NCI-H2107 treated with DMSO at 0.1 percent for 48 hours (cell line): ENCODE data around the gene RELN.

Experiments
- DNase-seq: peaks from one replicate; lab custom pipeline; 2025; ENCODE audit not compliant: unreplicated experiment; lab: John Stamatoyannopoulos, UW

The RELN gene

DNA sequence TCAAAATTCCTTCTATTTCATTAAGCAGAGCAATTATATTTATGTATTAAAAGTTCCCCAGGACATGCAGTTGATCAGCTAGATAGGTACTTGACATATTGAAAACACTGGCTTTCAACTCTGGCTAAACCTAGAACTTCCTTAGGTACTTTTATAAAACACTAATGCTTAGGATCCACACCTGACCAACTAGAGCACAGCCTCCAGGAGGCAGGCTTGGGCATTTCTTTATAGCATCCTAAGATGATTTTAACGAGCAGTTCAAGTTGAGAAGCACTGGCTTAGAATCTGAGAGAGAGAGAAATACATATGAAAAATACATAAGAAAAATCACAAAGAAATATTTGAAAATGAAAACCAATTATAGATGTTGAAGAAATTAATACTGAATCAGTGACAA, 564.3 kb downstream of the RELN start:
- DNase-seq: no peak

DNA sequence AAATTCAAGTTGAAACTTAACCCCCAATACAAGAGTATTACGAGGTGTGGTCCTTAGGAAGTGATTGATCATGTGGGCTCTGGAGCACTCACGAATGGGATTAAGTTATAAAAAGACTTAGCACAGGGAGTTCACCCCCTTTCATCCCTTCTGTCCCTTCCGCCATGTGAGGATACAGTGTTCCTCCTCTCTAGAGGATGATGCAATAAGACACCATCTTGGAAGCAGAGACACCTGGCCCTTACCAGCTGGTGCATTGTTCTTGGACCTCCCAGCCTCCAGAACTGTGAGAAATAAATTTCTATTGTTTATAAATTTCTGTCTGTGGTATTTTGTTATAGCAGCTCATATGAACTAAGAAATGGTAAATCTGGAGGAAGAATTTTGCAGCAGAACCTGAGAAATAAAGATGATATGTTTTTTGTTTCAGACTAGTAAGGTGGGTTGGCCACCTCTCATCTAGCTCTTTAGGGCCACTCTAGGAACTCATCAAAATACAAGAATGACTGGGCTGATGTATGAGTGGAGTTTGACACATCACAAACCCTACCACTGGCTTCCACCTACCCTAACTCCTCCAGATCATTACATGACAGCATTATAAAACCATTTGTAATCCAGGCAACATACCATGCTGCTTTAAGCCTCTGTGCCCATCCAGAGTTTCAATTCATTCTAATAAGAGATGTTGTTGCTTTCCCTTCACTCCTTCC, 565.8 kb downstream of the RELN start:
- DNase-seq: no peak
